Activated CD8-positive, alpha-beta T cell treated with anti-CD3 and anti-CD28 coated beads for 36 hours (primary cell): ENCODE measurements around the gene MAN2A2. TPM values are rescaled to one million over a fixed set of nuclear protein-coding genes. Genes with fewer than 3 reads are reported as not detected.

ENCODE experiments used
- ATAC-seq: fragments of 200-7000 bp; cut with Tn5 transposase; one replicate; pipeline ENCODE4 v1.10.0; 2021; ENCODE audit warnings: mild to moderate bottlenecking, moderate library complexity
- CTCF ChIA-PET: fragments of 350-600 bp; sonication (Branson Sonifier 250); formaldehyde crosslinking; loops from one replicate; lab custom pipeline; 2021; ENCODE audit warnings: antibody characterized with exemption; lab: Charles Lee
- POLR2A ChIA-PET: fragments of 350-600 bp; sonication (Branson Sonifier 250); formaldehyde crosslinking; loops from one replicate; lab custom pipeline; 2021; ENCODE audit warnings: antibody characterized with exemption; lab: Charles Lee
- DNase-seq: peaks from one replicate; pipeline ENCODE4 v3.0.0-alpha.2; 2020
- H3K27ac Mint-ChIP-seq: one replicate; pipeline ENCODE4 v1.8.0; 2021; ENCODE audit warnings: mild to moderate bottlenecking, mixed read lengths
- H3K27me3 Mint-ChIP-seq: one replicate; pipeline ENCODE4 v1.8.0; 2021; ENCODE audit warnings: mixed read lengths
- H3K36me3 Mint-ChIP-seq: one replicate; pipeline ENCODE4 v1.8.0; 2021; ENCODE audit warnings: low read depth, mixed read lengths
- H3K4me1 Mint-ChIP-seq: one replicate; pipeline ENCODE4 v1.8.0; 2021; ENCODE audit warnings: low read depth, mixed read lengths
- H3K4me3 Mint-ChIP-seq: one replicate; pipeline ENCODE4 v1.8.0; 2021; ENCODE audit warnings: mild to moderate bottlenecking, moderate library complexity, mixed read lengths
- H3K9me3 Mint-ChIP-seq: one replicate; pipeline ENCODE4 v1.8.0; 2021; ENCODE audit warnings: mixed read lengths
- intact Hi-C: fragments of 100-400 bp; cut with micrococcal nuclease; formaldehyde crosslinking; loops from one replicate; pipeline ENCODE4 v1.10.0; 2022
- total RNA-seq, 2 experiments: library from RNA; stranded (reverse); gene quantifications; one replicate each; pipeline ENCODE4 v1.2.3, GENCODE V29; 2021
- TF ChIP-seq, protein P1 (sequence below): fragments of 200-600 bp; IDR thresholded peaks from one replicate; pipeline ENCODE4 v1.8.0; 2022; ENCODE audit warnings: antibody characterized with exemption, mild to moderate bottlenecking

MAN2A2 gene
- total RNA-seq, 2 experiments from 2014 or later: 85.0 to 87.7 TPM

DNA sequence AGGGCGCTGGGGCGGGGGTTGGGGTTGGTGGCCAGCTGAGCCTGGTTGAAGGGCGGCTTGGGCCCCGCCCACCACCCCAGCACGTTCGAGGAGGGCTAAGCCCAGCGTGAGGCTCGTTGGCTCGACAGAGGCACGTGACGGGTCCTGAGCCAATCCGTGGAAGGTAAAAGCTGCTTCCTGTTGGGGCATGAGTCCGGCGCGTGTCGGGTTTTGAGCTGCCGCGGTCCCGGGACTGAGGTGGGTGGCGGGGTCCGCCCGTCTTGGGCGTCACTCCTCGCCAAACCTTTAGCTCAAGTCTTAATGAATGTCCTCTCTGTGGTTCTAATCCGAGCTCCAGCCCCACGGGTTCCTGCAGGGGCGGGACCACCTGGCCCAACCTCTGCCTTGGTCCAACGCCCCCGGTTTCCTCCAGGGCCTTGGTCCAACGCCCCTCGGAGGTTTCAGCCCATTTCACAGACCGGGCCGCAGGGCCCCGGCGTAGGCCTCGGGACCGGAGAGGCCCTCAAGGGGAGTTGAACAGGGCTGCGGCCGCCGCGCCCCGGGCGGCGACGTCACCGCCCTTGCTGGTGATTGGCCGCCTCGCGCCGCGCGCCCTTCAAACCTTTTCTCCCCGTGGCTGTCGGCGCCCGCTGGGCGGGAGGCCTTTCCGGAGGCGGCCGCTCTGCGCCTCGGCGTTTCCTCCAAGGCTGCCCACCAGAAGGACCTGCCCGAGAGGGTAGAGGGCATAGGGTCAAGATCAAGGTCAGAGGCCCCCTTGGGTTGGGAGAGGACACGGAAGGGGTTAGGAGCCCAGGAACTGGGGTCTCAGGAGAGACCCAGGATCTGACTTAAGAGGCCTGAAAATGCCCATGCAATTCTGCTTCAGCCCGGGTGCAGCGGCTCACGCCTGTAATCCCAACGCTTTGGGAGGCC is 51.9 kb downstream of the MAN2A2 start, which contains the start of gene RCCD1:
TSS of gene RCCD1 (plus strand) at position 173 of the 912 bp plus-strand sequence. CDS start 1,851 bp downstream, outside the sequence.
- intact Hi-C loops: loop anchor here (5.0 kb wide), 1 partner anchor 317 kb away; no protein-coding TSS in a partner anchor
- DNase-seq (peak; percentile 96), ATAC-seq (peak; percentile 94)
- Mint-ChIP-seq H3K4me1 (peaks cover 5% of the 10 kb centered on the region), H3K9me3 (no peaks in the 10 kb centered on the region), H3K36me3 (peaks cover 38% of the 10 kb centered on the region), H3K4me3 (peak within 1 kb of the TSS; percentile 85), H3K27me3 (no peaks in the 10 kb centered on the region), H3K27ac (peak within 1 kb of the TSS; percentile 94)
- ChIA-PET POLR2A (interaction anchor here (0.7 to 8.3 kb wide), 12 partner anchors 17 to 72 kb away, joined by 3 to 98 read pairs (median 4); partner anchors contain the start of genes HDDC3, MAN2A2 and UNC45A), CTCF (interaction anchor here (1.0 to 8.0 kb wide), 13 partner anchors 11 to 317 kb away, joined by 3 to 178 read pairs (median 20); partner anchors contain the start of genes HDDC3, MAN2A2, SV2B and UNC45A)
- TF ChIP-seq, protein P1, sequence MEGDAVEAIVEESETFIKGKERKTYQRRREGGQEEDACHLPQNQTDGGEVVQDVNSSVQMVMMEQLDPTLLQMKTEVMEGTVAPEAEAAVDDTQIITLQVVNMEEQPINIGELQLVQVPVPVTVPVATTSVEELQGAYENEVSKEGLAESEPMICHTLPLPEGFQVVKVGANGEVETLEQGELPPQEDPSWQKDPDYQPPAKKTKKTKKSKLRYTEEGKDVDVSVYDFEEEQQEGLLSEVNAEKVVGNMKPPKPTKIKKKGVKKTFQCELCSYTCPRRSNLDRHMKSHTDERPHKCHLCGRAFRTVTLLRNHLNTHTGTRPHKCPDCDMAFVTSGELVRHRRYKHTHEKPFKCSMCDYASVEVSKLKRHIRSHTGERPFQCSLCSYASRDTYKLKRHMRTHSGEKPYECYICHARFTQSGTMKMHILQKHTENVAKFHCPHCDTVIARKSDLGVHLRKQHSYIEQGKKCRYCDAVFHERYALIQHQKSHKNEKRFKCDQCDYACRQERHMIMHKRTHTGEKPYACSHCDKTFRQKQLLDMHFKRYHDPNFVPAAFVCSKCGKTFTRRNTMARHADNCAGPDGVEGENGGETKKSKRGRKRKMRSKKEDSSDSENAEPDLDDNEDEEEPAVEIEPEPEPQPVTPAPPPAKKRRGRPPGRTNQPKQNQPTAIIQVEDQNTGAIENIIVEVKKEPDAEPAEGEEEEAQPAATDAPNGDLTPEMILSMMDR: no peak

DNA sequence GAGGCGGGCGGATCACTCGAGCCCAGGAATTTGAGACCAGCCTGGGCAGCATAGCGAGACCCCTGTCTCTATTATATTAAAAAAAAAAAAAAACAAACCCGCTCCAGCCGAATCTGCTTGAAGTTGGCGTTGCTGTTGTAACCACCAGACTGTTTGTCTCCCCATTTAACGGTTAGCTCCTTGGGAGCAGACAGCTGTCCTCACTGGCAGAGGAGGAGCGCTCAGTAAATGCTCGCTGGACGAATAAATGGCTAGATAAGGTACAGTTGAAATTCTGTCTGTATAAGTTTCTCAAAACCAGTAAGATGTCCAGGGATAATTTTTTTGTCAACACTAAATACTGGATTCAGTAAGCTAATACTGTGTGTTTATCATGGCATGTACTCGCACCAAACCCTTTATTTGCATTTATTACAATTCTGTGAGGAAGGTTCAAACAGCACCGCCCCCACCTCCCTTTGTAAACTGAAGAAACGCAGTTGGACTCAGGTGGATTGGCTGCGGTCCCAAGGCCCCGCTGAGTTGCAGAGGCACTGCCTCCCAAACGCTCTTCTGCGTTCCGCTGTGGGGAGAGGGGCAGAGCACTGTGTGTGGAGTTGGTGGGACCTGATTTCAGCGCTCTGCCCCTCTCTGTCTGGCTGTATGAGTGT is 52.6 kb downstream of the MAN2A2 start:
- intact Hi-C loops: loop anchor here (5.0 kb wide), 1 partner anchor 317 kb away; no protein-coding TSS in a partner anchor
- TF ChIP-seq, protein P1: no peak
- POLR2A ChIA-PET: interaction anchor here (0.9 to 8.3 kb wide), 13 partner anchors 9 to 94 kb away, joined by 3 to 98 read pairs (median 4); partner anchors contain the start of genes HDDC3, MAN2A2 and UNC45A
- DNase-seq (no peak), ATAC-seq (no peak)
- Mint-ChIP-seq H3K4me3 (peak overlapping the region; percentile 85), H3K27ac (peak overlapping the region; percentile 94), H3K9me3 (no peaks in the 10 kb centered on the region), H3K36me3 (peaks cover 43% of the 10 kb centered on the region), H3K27me3 (no peaks in the 10 kb centered on the region), H3K4me1 (peaks cover 5% of the 10 kb centered on the region)
- CTCF ChIA-PET: interaction anchor here (0.8 to 8.0 kb wide), 31 partner anchors 8 to 399 kb away, joined by 3 to 178 read pairs (median 7); partner anchors contain the start of genes HDDC3, MAN2A2, SV2B and UNC45A

DNA sequence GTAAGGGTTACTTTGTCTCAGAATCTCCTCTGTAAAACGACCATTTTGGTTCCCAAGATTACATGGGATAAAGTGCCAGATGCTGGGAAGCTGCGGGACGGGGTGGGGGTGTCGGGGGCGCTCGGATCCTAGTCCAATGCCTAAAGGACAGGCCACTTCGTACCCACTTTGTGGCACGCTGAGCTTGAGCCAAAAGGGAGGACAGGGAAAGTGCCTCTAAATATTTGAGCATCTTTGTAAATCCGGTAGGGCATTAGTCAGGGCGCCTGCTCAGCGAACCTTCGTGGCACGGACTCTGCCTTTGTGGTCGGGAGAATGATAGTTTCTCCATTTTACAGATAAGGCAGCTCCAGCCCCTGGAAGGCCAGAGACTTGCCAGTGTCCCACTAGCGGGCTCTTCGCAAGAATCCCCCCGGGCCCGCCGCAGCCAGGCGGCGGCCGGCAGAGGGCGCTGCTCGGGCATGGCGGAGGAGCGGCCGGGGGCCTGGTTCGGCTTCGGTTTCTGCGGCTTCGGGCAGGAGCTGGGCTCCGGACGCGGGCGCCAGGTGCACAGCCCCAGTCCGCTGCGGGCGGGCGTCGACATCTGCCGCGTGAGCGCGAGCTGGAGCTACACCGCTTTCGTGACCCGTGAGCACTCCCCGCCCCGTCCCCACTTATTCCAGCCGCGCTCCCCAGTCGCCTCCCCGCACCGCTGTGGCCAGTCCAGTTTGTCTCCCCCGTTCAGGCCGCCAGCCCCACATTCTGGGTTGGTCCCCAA is 53.4 kb downstream of the MAN2A2 start:
- ChIA-PET POLR2A (interaction anchor here (0.6 to 8.3 kb wide), 13 partner anchors 10 to 93 kb away, joined by 3 to 98 read pairs (median 4); partner anchors contain the start of genes HDDC3, MAN2A2 and UNC45A), CTCF (interaction anchor here (0.7 to 8.0 kb wide), 36 partner anchors 9 to 399 kb away, joined by 3 to 178 read pairs (median 6); partner anchors contain the start of genes HDDC3, MAN2A2, SV2B and UNC45A)
- H3K4me1 Mint-ChIP-seq: peaks cover 5% of the 10 kb centered on the region
- intact Hi-C loops: loop anchor here (5.0 kb wide), 1 partner anchor 316 kb away; no protein-coding TSS in a partner anchor
- H3K4me3 Mint-ChIP-seq: peak overlapping the region; percentile 85
- no peaks in the 10 kb centered on the region for H3K9me3 Mint-ChIP-seq
- no peaks in the 10 kb centered on the region for H3K27me3 Mint-ChIP-seq
- DNase-seq: peak; percentile 72
- TF ChIP-seq, protein P1: peak; percentile 97
- ATAC-seq: no peak
- peak overlapping the region; percentile 94 for H3K27ac Mint-ChIP-seq
- peaks cover 50% of the 10 kb centered on the region for H3K36me3 Mint-ChIP-seq

DNA sequence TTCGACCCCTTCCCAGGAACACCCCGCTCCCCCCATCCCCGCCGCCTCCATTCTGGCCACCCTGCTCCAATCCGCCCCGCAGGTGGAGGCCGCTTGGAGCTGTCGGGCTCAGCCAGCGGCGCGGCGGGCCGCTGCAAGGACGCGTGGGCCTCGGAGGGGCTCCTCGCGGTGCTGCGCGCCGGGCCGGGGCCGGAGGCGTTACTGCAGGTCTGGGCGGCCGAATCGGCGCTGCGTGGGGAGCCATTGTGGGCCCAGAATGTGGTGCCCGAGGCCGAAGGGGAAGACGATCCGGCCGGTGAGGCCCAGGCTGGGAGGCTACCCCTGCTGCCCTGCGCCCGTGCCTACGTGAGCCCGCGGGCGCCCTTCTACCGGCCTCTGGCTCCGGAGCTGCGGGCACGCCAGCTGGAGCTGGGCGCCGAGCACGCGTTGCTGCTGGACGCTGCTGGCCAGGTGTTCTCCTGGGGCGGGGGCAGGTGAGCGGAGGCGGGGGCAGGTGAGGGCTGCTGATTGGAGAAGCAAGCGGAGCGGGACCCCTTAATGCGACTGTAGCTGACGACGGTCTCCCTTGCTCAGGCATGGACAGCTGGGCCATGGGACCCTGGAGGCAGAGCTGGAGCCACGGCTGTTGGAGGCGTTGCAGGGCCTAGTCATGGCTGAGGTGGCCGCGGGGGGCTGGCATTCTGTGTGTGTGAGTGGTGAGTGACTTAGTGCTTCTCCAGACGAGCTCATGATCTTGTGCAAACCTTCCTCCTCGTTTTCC is 54.1 kb downstream of the MAN2A2 start:
- peaks cover 52% of the 10 kb centered on the region for H3K36me3 Mint-ChIP-seq
- ChIA-PET CTCF (interaction anchor here (0.7 to 8.0 kb wide), 35 partner anchors 9 to 319 kb away, joined by 3 to 178 read pairs (median 6); partner anchors contain the start of genes HDDC3, MAN2A2, UNC45A and VPS33B), POLR2A (interaction anchor here (0.6 to 8.3 kb wide), 10 partner anchors 8 to 93 kb away, joined by 3 to 98 read pairs (median 4); partner anchors contain the start of genes HDDC3, MAN2A2 and UNC45A)
- intact Hi-C loops: loop anchor here (5.0 kb wide), 1 partner anchor 315 kb away; no protein-coding TSS in a partner anchor
- H3K9me3 Mint-ChIP-seq: no peaks in the 10 kb centered on the region
- peaks cover 7% of the 10 kb centered on the region for H3K4me1 Mint-ChIP-seq
- DNase-seq (no peak), ATAC-seq (no peak)
- no peak overlapping the region for H3K27ac Mint-ChIP-seq
- TF ChIP-seq, protein P1: no peak
- peak overlapping the region; percentile 85 for H3K4me3 Mint-ChIP-seq
- H3K27me3 Mint-ChIP-seq: no peaks in the 10 kb centered on the region
